GM18526 (cell line): ENCODE data around the gene B3GALT5.

Source experiments
- POLR2A ChIP-seq: IDR thresholded peaks from 3 replicates; pipeline ENCODE4 v1.6.1; 2011; ENCODE audit not compliant: insufficient read length; ENCODE audit errors: extremely low read depth

The B3GALT5 gene

GRCh38 chr21:39666681-39667315, 54.1 kb downstream of the B3GALT5 start:
- no peak for TF ChIP-seq POLR2A

DNA sequence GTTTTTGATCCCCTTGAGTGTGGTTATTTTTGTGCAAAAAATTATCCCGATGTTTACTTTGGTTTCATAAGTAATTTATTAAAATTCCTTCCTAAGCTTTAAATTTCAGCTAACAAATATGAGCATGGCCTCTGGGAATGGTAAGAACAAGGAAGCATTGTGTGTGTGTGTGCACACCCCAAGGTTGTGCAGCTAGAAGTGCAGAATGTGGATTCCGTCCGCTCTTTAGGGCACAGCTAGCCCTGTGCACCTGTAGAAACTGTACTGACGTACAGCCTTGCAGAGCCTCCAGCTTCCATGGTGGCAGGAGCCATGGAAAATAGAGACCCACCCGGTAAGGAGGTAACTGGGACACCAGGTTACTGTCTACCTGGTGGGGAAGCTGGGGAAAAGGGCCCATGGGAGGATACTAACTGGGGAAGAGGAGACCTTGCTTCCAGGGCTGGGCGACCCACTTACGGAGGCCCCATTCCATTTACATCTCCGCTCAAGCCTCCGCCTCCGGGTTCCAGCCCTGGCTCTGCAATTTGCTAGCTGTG, 54.7 kb downstream of the B3GALT5 start:
- no peak for TF ChIP-seq POLR2A

GRCh38 chr21:39668369-39668768, 55.6 kb downstream of the B3GALT5 start:
- TF ChIP-seq POLR2A, result no peak

DNA sequence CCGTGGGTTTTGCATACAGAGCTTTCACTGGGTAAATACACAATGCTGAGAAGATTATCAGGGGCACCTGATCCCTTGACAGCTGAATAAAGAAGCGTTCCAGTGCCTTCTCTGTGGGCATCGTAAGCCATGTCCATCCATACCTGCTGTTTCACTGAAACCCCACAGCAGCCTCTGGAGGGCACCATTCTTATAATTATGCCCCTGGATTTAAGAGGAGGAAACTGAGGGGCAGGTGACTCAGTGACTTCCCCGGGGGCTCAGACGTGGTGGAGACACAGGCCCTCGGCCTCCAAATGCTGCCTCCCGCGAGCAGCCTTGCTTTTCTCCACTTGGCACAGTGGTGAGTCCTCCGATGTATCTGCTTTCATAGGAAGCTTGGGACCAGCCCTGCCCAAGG, 56.7 kb downstream of the B3GALT5 start:
- no peak for TF ChIP-seq POLR2A

- no peak for TF ChIP-seq POLR2A
Observed at GRCh38 chr21:39669976-39670661, 57.4 kb downstream of the B3GALT5 start.

GRCh38 chr21:39670701-39671100, 58.0 kb downstream of the B3GALT5 start:
- TF ChIP-seq POLR2A, result no peak

GRCh38 chr21:39671986-39672385, 59.2 kb downstream of the B3GALT5 start:
- TF ChIP-seq POLR2A, result no peak

GRCh38 chr21:39673163-39673562, 60.4 kb downstream of the B3GALT5 start:
- no peak for TF ChIP-seq POLR2A

GRCh38 chr21:39673736-39674135, 61.0 kb downstream of the B3GALT5 start:
- no peak for TF ChIP-seq POLR2A

GRCh38 chr21:39674801-39675200, 62.1 kb downstream of the B3GALT5 start:
- TF ChIP-seq POLR2A, result no peak

DNA sequence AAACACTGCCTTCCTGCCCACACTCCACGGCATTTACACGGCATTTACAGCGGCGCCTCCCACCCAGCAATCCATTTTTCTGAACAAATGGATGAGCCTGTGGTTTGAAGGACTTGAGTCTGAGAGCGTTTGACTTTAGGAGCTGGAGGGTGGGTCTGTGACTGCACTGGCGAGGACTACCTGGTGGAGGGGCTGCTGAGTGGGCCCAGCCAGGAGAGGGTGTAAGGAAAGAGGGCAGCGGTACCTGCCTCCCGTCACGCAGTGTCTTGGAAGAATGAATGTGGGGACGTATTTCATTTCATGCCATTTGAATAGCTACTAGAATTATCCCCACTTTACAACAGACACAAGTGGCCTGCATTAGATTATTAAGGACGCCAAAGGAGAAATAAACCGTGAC, 62.9 kb downstream of the B3GALT5 start:
- TF ChIP-seq POLR2A, result no peak

- no peak for TF ChIP-seq POLR2A
Observed at GRCh38 chr21:39675993-39676661, 63.4 kb downstream of the B3GALT5 start.

- no peak for TF ChIP-seq POLR2A
Observed at GRCh38 chr21:39680216-39680615, 67.5 kb downstream of the B3GALT5 start.

- TF ChIP-seq POLR2A, result no peak
Observed at GRCh38 chr21:39681257-39681656, 68.5 kb downstream of the B3GALT5 start.

GRCh38 chr21:39681845-39682244, 69.1 kb downstream of the B3GALT5 start:
- no peak for TF ChIP-seq POLR2A

DNA sequence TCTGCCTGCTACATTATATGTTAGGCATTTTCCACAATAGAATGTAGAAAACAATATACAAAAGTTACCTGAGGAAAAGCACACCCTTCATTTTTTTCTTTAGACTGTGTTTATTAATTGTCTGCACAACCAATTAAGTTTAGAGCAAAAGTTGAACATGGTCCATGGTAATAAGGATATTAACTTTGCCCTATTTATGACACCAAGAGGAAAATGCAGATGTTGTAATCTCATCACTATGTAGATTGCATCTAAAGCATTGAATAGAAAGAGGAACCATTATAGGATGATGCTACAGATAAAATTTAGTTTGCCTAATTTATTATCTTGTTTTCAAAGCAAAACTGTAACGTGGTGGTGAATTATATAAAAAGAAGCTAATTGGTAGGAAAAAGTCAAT, 72.5 kb downstream of the B3GALT5 start:
- TF ChIP-seq POLR2A, result no peak
